Endothelial cell of umbilical vein (primary cell): ENCODE results near the gene LGALS3BP. TPM values are rescaled to one million over a fixed set of nuclear protein-coding genes. Genes with fewer than 3 reads are reported as not detected.
A peak's percentile ranks its signal among the peaks of the same experiment; 100 is the strongest.

Experiments
- BruUV-seq: library from RNA; stranded (reverse); fragments of 400-500 nt; replicated peaks from 2 replicates; lab custom pipeline; 2021; lab: Mats Ljungman, UMichigan
- CTCF ChIA-PET: fragments of 300-600, 350-600 bp; sonication (Branson Sonifier 250); formaldehyde crosslinking; loops from one replicate; lab custom pipeline; 2021; ENCODE audit warnings: antibody characterized with exemption, inconsistent platforms; lab: Charles Lee
- POLR2A ChIA-PET: fragments of 300-600, 350-600 bp; sonication (Branson Sonifier 250); formaldehyde crosslinking; loops from one replicate; lab custom pipeline; 2021; ENCODE audit warnings: antibody characterized with exemption, inconsistent platforms; lab: Charles Lee
- DNase-seq: peaks from one replicate; pipeline ENCODE4 v3.0.0-alpha.2; 2011; ENCODE audit warnings: low read depth, low spot score
- FAIRE-seq: peaks from 2 replicates; lab custom pipeline; 2011; peaks lifted over from hg19 to GRCh38; lab: Jason Lieb, UNC
- H2AFZ ChIP-seq: 2 replicates; pipeline ENCODE4 v1.6.0; 2012; ENCODE audit warnings: low read depth, low read length, control low read depth, inconsistent platforms
- H3K27ac ChIP-seq: 2 replicates; pipeline ENCODE4 v1.5.1; 2011; ENCODE audit warnings: low read depth, mild to moderate bottlenecking, control low read depth, low read length, moderate library complexity; ENCODE audit not compliant: insufficient read depth
- H3K27me3 ChIP-seq, 2 experiments: 2 replicates each; pipeline versions ENCODE4 v1.6.0 to v1.6.1; 2011; ENCODE audit warnings: low read length in 2 of 2, mixed read lengths in 1 of 2; ENCODE audit not compliant: control insufficient read depth in 2 of 2, insufficient read depth in 2 of 2
- H3K36me3 ChIP-seq, 2 experiments: 2 replicates in 1 of 2; 3 replicates in 1 of 2; pipeline ENCODE4 v1.5.1; 2011; ENCODE audit warnings: low read length in 2 of 2, mild to moderate bottlenecking in 1 of 2, moderate library complexity in 1 of 2; ENCODE audit not compliant: control insufficient read depth in 2 of 2, insufficient read depth in 2 of 2; ENCODE audit errors: extremely low read depth in 1 of 2
- H3K4me1 ChIP-seq: 3 replicates; pipeline ENCODE4 v1.5.1; 2011; ENCODE audit warnings: mild to moderate bottlenecking, low read length; ENCODE audit not compliant: control insufficient read depth, insufficient read depth; ENCODE audit errors: extremely low read depth
- H3K4me2 ChIP-seq: 2 replicates; pipeline ENCODE4 v1.6.1; 2011; ENCODE audit warnings: low read length, control low read depth, mixed read lengths; ENCODE audit not compliant: insufficient read depth
- H3K4me3 ChIP-seq, 3 experiments: fragments of 200-600 bp in 1 of 3; sonication (generic), shearing (Covaris generic) in 1 of 3; replicated peaks in 1 of 3; 2 replicates each; pipeline ENCODE4 v1.5.1; 2011 to 2016; ENCODE audit warnings: control low read depth in 3 of 3, low read length in 3 of 3, mild to moderate bottlenecking in 2 of 3, inconsistent platforms in 1 of 3, low read depth in 1 of 3, moderate library complexity in 1 of 3; ENCODE audit not compliant: insufficient read depth in 1 of 3
- H3K79me2 ChIP-seq: 2 replicates; pipeline ENCODE4 v1.6.0; 2012; ENCODE audit warnings: low read length, inconsistent platforms; ENCODE audit not compliant: control insufficient read depth, insufficient read depth
- H3K9ac ChIP-seq: replicated peaks from 2 replicates; pipeline ENCODE3; 2011; ENCODE audit warnings: low read length, control low read depth; ENCODE audit not compliant: insufficient read depth; ENCODE audit errors: extremely low read depth
- H3K9me1 ChIP-seq: replicated peaks from 3 replicates; pipeline ENCODE4 v1.6.0; 2011; ENCODE audit warnings: mild to moderate bottlenecking, low read length; ENCODE audit not compliant: control insufficient read depth, insufficient read depth; ENCODE audit errors: extremely low read depth
- H3K9me3 ChIP-seq: replicated peaks from 2 replicates; pipeline ENCODE4 v1.5.1; 2012; ENCODE audit warnings: low read length, inconsistent platforms; ENCODE audit not compliant: control insufficient read depth, insufficient read depth
- H4K20me1 ChIP-seq: replicated peaks from 2 replicates; pipeline ENCODE3; 2011; ENCODE audit warnings: mild to moderate bottlenecking, low read length; ENCODE audit not compliant: control insufficient read depth, insufficient read depth; ENCODE audit errors: extremely low read depth
- FOS ChIP-seq: IDR thresholded peaks from 2 replicates; pipeline ENCODE4 v1.6.1; 2011; ENCODE audit warnings: mild to moderate bottlenecking, low read length, moderate library complexity, borderline replicate concordance; ENCODE audit not compliant: insufficient read depth
- GATA2 ChIP-seq: IDR thresholded peaks from 2 replicates; pipeline ENCODE4 v1.7.0; 2011; ENCODE audit warnings: low read depth, mild to moderate bottlenecking, moderate library complexity, mixed read lengths, low read length; ENCODE audit not compliant: insufficient read length, insufficient read depth
- MYC ChIP-seq: IDR thresholded peaks from one replicate; pipeline ENCODE4 v1.6.1; 2011; ENCODE audit warnings: mild to moderate bottlenecking, low read depth, low read length
- POLR2AphosphoS5 ChIP-seq: IDR thresholded peaks from 2 replicates; pipeline ENCODE4 v1.6.1; 2012; ENCODE audit warnings: low read depth, mild to moderate bottlenecking, control low read depth, low read length, moderate library complexity; ENCODE audit not compliant: insufficient read depth
- dilution Hi-C: fragments of 300-500 bp; cut with MboI; formaldehyde crosslinking; loops from one replicate; pipeline ENCODE4 v1.15.0; 2019; ENCODE audit warnings: low sequenced_read_pairs; ENCODE audit not compliant: extremely low pct_ligation_motif_present
- intact Hi-C: fragments of 100-400 bp; cut with micrococcal nuclease; formaldehyde crosslinking; loops from one replicate; pipeline ENCODE4 v1.10.0; 2022
- polyA plus RNA-seq, 4 experiments: library from polyadenylated mRNA; depleted of rRNA in 3 of 4; stranded (reverse) in 3 of 4; unstranded in 1 of 4; fragments of >200 nt; gene quantifications; 2 replicates each; pipeline versions ENCODE4 v1.2.1 to v1.2.3, GENCODE V29; 2011 to 2012; ENCODE audit warnings: missing spikeins in 1 of 4
- total RNA-seq: library from RNA; stranded (reverse); gene quantifications from 2 replicates; pipeline ENCODE4 v1.2.3, GENCODE V29; 2021

LGALS3BP gene
- total and polyA plus RNA-seq, 2 donors (not counting 3 experiments of a cell fraction or from before 2014, with no cell fraction given), result 0.77 to 1.3 TPM

GRCh38 chr17:78924481-78925151, 55.1 kb downstream of the LGALS3BP start:
- no peaks in the 10 kb centered on the region for H3K27me3 ChIP-seq
- H3K9me1 ChIP-seq, result no peaks in the 10 kb centered on the region
- peak overlapping the region; percentile 57 for H3K4me2 ChIP-seq
- H4K20me1 ChIP-seq, result peaks cover 5% of the 10 kb centered on the region
- DNase-seq (no peak), FAIRE-seq (peak; percentile 18)
- H3K79me2 ChIP-seq, result peaks cover 49% of the 10 kb centered on the region
- H3K9ac ChIP-seq, result peak overlapping the region; percentile 21
- no TSS peak for BruUV-seq
- TF ChIP-seq MYC, result no peak
- peak; percentile 11 for TF ChIP-seq POLR2AphosphoS5
- TF ChIP-seq GATA2, result no peak
- TF ChIP-seq FOS, result no peak
- H3K36me3 ChIP-seq, result no peaks in the 10 kb centered on the region
- ChIA-PET CTCF (interaction anchor here (0.9 to 2.0 kb wide), 4 partner anchors 46 to 59 kb away, joined by 3 to 16 read pairs (median 6); no protein-coding TSS in a partner anchor), POLR2A (no interaction called here)
- H3K27ac ChIP-seq, result no peak overlapping the region
- dilution Hi-C loops, result no loop called here
- H3K4me3 ChIP-seq, result peak overlapping the region; percentile 54 to 78 (median 59)
- H2AFZ ChIP-seq, result no peak overlapping the region
- intact Hi-C loops, result loop anchor here (1.0 to 2.0 kb wide), 5 partner anchors 10 to 62 kb away; no protein-coding TSS in a partner anchor
- peaks cover 13% of the 10 kb centered on the region for H3K4me1 ChIP-seq
- no peaks in the 10 kb centered on the region for H3K9me3 ChIP-seq
